Smooth muscle cell (in vitro differentiated cells): ENCODE results near the gene SBNO1. TPM values are rescaled to one million over a fixed set of nuclear protein-coding genes. Genes with fewer than 3 reads are reported as not detected.

ENCODE experiments used
- DNase-seq: peaks from one replicate; lab custom pipeline; 2025; ENCODE audit not compliant: unreplicated experiment; lab: John Stamatoyannopoulos, UW
- H2AFZ ChIP-seq: fragments of 200-600 bp; sonication (generic); 2 replicates; pipeline ENCODE4 v1.6.0; 2016; ENCODE audit warnings: antibody characterized with exemption, low read depth, mild to moderate bottlenecking
- H3F3A ChIP-seq: fragments of 200-600 bp; sonication (generic); 2 replicates; pipeline ENCODE4 v1.6.0; 2017; ENCODE audit warnings: antibody characterized with exemption, low read depth
- H3K27ac ChIP-seq: fragments of 200-600 bp; sonication (generic); 2 replicates; pipeline ENCODE4 v1.5.1; 2016; ENCODE audit warnings: low read depth, mild to moderate bottlenecking
- H3K27me3 ChIP-seq: fragments of 200-600 bp; sonication (generic); 2 replicates; pipeline ENCODE4 v1.6.1; 2016; ENCODE audit warnings: low read depth, mild to moderate bottlenecking
- H3K36me3 ChIP-seq: fragments of 200-600 bp; sonication (generic); 2 replicates; pipeline ENCODE4 v1.5.1; 2016; ENCODE audit warnings: low read depth
- H3K4me1 ChIP-seq: fragments of 200-600 bp; sonication (generic); 2 replicates; pipeline ENCODE4 v1.5.1; 2016; ENCODE audit warnings: low read depth
- H3K4me2 ChIP-seq: fragments of 200-600 bp; sonication (generic); 2 replicates; pipeline ENCODE4 v1.6.0; 2016; ENCODE audit warnings: mild to moderate bottlenecking
- H3K4me3 ChIP-seq: fragments of 200-600 bp; sonication (generic); 2 replicates; pipeline ENCODE4 v1.5.1; 2016; ENCODE audit warnings: mild to moderate bottlenecking
- H3K79me2 ChIP-seq: fragments of 200-600 bp; sonication (generic); 2 replicates; pipeline ENCODE4 v1.6.0; 2016; ENCODE audit warnings: low read depth, mild to moderate bottlenecking
- H3K9ac ChIP-seq: fragments of 200-600 bp; sonication (generic); 2 replicates; pipeline ENCODE4 v1.6.0; 2016; ENCODE audit warnings: low read depth
- H3K9me3 ChIP-seq: fragments of 200-600 bp; sonication (generic); replicated peaks from 2 replicates; pipeline ENCODE4 v1.5.1; 2016; ENCODE audit warnings: low read depth
- H4K20me1 ChIP-seq: fragments of 200-600 bp; sonication (generic); 2 replicates; pipeline ENCODE4 v1.6.0; 2016; ENCODE audit warnings: low read depth
- CTCF ChIP-seq: fragments of 200-600 bp; sonication (generic); IDR thresholded peaks from 2 replicates; pipeline ENCODE4 v1.5.1; 2017; ENCODE audit warnings: borderline replicate concordance, mild to moderate bottlenecking, antibody characterized with exemption; ENCODE audit not compliant: insufficient read depth, poor library complexity, severe bottlenecking
- WGBS: methylation state at CpG from one replicate; pipeline ENCODE4 v1.1.7; 2016; ENCODE audit warnings: low lambda C conversion rate; 5-methylcytosine and 5-hydroxymethylcytosine counted together
- polyA plus RNA-seq: library from polyadenylated mRNA; unstranded; fragments of >200 nt; fragmentation: Nextera tagmentation; extraction: Ambion mirVana; gene quantifications from 2 replicates; pipeline ENCODE4 v1.2.1, GENCODE V29; 2016
- total RNA-seq: library from RNA; depleted of rRNA; stranded (reverse); fragments of >200 nt; gene quantifications from 2 replicates; pipeline ENCODE4 v1.2.3, GENCODE V29; 2014

Gene SBNO1
- total and polyA plus RNA-seq, 2 experiments from 2014 or later = 14.6 to 24.5 TPM

GRCh38 chr12:123261196-123261595 lies 103.5 kb downstream of the SBNO1 start:
- no peak overlapping the region for H2AFZ ChIP-seq
- no peaks in the 10 kb centered on the region for H3K27me3 ChIP-seq
- no peak for TF ChIP-seq CTCF
- H3K27ac ChIP-seq = no peak overlapping the region
- H3K4me1 ChIP-seq = peaks cover 15% of the 10 kb centered on the region
- H3K9ac ChIP-seq = no peak overlapping the region
- no peak overlapping the region for H3K4me3 ChIP-seq
- peaks cover 5% of the 10 kb centered on the region for H3F3A ChIP-seq
- no peaks in the 10 kb centered on the region for H3K9me3 ChIP-seq
- no peak overlapping the region for H3K4me2 ChIP-seq
- WGBS = 93% methylated on average over 4 of the region's 4 CpGs
- H4K20me1 ChIP-seq = peaks cover 58% of the 10 kb centered on the region
- DNase-seq = no peak
- peaks cover 4% of the 10 kb centered on the region for H3K36me3 ChIP-seq
- peaks cover 5% of the 10 kb centered on the region for H3K79me2 ChIP-seq

GRCh38 chr12:123260081-123260480 lies 104.6 kb downstream of the SBNO1 start:
- no peak overlapping the region for H3K27ac ChIP-seq
- peaks cover 5% of the 10 kb centered on the region for H3F3A ChIP-seq
- H3K27me3 ChIP-seq = no peaks in the 10 kb centered on the region
- no peaks in the 10 kb centered on the region for H3K9me3 ChIP-seq
- no peak overlapping the region for H3K4me2 ChIP-seq
- peaks cover 4% of the 10 kb centered on the region for H3K36me3 ChIP-seq
- no peak overlapping the region for H2AFZ ChIP-seq
- no peak overlapping the region for H3K4me3 ChIP-seq
- WGBS = 82% methylated on average over 9 of the region's 9 CpGs
- peaks cover 5% of the 10 kb centered on the region for H3K79me2 ChIP-seq
- no peak for TF ChIP-seq CTCF
- H3K9ac ChIP-seq = no peak overlapping the region
- H4K20me1 ChIP-seq = peaks cover 46% of the 10 kb centered on the region
- DNase-seq = no peak
- H3K4me1 ChIP-seq = peaks cover 15% of the 10 kb centered on the region

- H3K27me3 ChIP-seq = no peaks in the 10 kb centered on the region
- peaks cover 4% of the 10 kb centered on the region for H3K36me3 ChIP-seq
- H4K20me1 ChIP-seq = peaks cover 37% of the 10 kb centered on the region
- no peak overlapping the region for H3K9ac ChIP-seq
- no peak overlapping the region for H2AFZ ChIP-seq
- H3K4me3 ChIP-seq = no peak overlapping the region
- no peaks in the 10 kb centered on the region for H3K9me3 ChIP-seq
- no peak overlapping the region for H3K27ac ChIP-seq
- peaks cover 5% of the 10 kb centered on the region for H3K79me2 ChIP-seq
- TF ChIP-seq CTCF = no peak
- no peak for DNase-seq
- no peak overlapping the region for H3K4me2 ChIP-seq
- peaks cover 5% of the 10 kb centered on the region for H3F3A ChIP-seq
- 72% methylated on average over 4 of the region's 4 CpGs for WGBS
- peaks cover 15% of the 10 kb centered on the region for H3K4me1 ChIP-seq
Measured at GRCh38 chr12:123258593-123258992, 106.1 kb downstream of the SBNO1 start.

- no peak overlapping the region for H3K4me2 ChIP-seq
- H3K9me3 ChIP-seq = no peaks in the 10 kb centered on the region
- H3K9ac ChIP-seq = no peak overlapping the region
- H3K27ac ChIP-seq = no peak overlapping the region
- H2AFZ ChIP-seq = no peak overlapping the region
- no peak for TF ChIP-seq CTCF
- H3K79me2 ChIP-seq = peaks cover 18% of the 10 kb centered on the region
- no peaks in the 10 kb centered on the region for H3K4me1 ChIP-seq
- no peak overlapping the region for H3K4me3 ChIP-seq
- H3F3A ChIP-seq = peaks cover 9% of the 10 kb centered on the region
- peaks cover 4% of the 10 kb centered on the region for H3K36me3 ChIP-seq
- no peaks in the 10 kb centered on the region for H3K27me3 ChIP-seq
- peaks cover 19% of the 10 kb centered on the region for H4K20me1 ChIP-seq
- no peak for DNase-seq
- WGBS = 95% methylated on average over 5 of the region's 5 CpGs
Measured at GRCh38 chr12:123254853-123255446, 109.7 kb downstream of the SBNO1 start.
